Gastrocnemius medialis (tissue), 4 donors: ENCODE results near the gene RNF114. TPM values are rescaled to one million over a fixed set of nuclear protein-coding genes. Genes with fewer than 3 reads are reported as not detected.
A peak's percentile ranks its signal among the peaks of the same experiment; 100 is the strongest.

Source experiments
- ATAC-seq, 2 donors: fragments of 150-250 bp; one replicate each; pipeline ENCODE4 v1.9.1; 2016
- DNase-seq, 2 donors: peaks; one replicate each; pipeline ENCODE4 v3.0.0-alpha.2; 2019
- H3K27ac ChIP-seq, 4 donors: fragments of 200-600 bp; sonication (generic); 1 replicate in 1 of 4; 2 replicates in 3 of 4; pipeline ENCODE4 v1.5.1; 2016 to 2018; ENCODE audit warnings: mild to moderate bottlenecking in 2 of 4, moderate library complexity in 1 of 4
- H3K27me3 ChIP-seq, 3 donors: fragments of 200-600 bp; sonication (generic) in 2 of 3; 1 replicate in 1 of 3; 2 replicates in 2 of 3; pipeline versions ENCODE4 v1.5.1 to v1.6.0; 2016 to 2019; ENCODE audit warnings: mild to moderate bottlenecking in 1 of 3, moderate library complexity in 1 of 3
- H3K36me3 ChIP-seq, 2 donors: fragments of 200-600 bp; sonication (generic) in 1 of 2; one replicate each; pipeline ENCODE4 v1.5.1; 2017 to 2018
- H3K4me1 ChIP-seq, 2 donors: fragments of 200-600 bp; sonication (generic) in 1 of 2; one replicate each; pipeline ENCODE4 v1.5.1; 2016 to 2017; ENCODE audit warnings: mild to moderate bottlenecking in 2 of 2
- H3K4me3 ChIP-seq, 4 donors: fragments of 200-600 bp; sonication (generic) in 3 of 4; 1 replicate in 1 of 4; 2 replicates in 3 of 4; pipeline ENCODE4 v1.5.1; 2016 to 2019; ENCODE audit warnings: mild to moderate bottlenecking in 2 of 4
- H3K9me3 ChIP-seq, 3 donors: fragments of 200-600 bp; sonication (generic) in 2 of 3; 1 replicate in 1 of 3; 2 replicates in 2 of 3; pipeline ENCODE4 v1.5.1; 2016 to 2019
- POLR2A ChIP-seq, 2 donors: fragments of 450-650 bp; IDR thresholded peaks; one replicate each; pipeline ENCODE4 v1.6.1; 2017; ENCODE audit warnings: antibody characterized with exemption in 2 of 2, mild to moderate bottlenecking in 2 of 2, moderate library complexity in 2 of 2
- in situ Hi-C, 4 donors: fragments of 200-750 bp; cut with MboI; loops; one replicate each; pipeline versions ENCODE4 v1.15.0 to v1.8.0; 2017; ENCODE audit warnings: low sequenced_read_pairs in 4 of 4
- intact Hi-C: fragments of 100-400 bp; cut with DNase I; formaldehyde crosslinking; loops from one replicate; pipeline ENCODE4 v1.15.1; 2023; ENCODE audit warnings: low total_unique reads
- total RNA-seq, 4 donors: library from RNA; depleted of rRNA; stranded (reverse); fragments of >200 nt; gene quantifications; one replicate each; pipeline versions ENCODE4 v1.1.0 to v1.2.3, GENCODE V29; 2016
- TF ChIP-seq, protein P1 (sequence below), 5 experiments: fragments of 450-650 bp in 3 of 5; fragments of 200-600 bp in 2 of 5; sonication (generic) in 2 of 5; IDR thresholded peaks in 4 of 5; conservative IDR thresholded peaks in 1 of 5; 1 replicate in 4 of 5; 2 replicates in 1 of 5; pipeline ENCODE4 v1.5.1; 2016 to 2019; ENCODE audit warnings: antibody characterized with exemption in 5 of 5, mild to moderate bottlenecking in 3 of 5, moderate library complexity in 3 of 5

Gene RNF114
- total RNA-seq, 4 donors from 2014 or later = 133 to 216 (median 172) TPM

DNA sequence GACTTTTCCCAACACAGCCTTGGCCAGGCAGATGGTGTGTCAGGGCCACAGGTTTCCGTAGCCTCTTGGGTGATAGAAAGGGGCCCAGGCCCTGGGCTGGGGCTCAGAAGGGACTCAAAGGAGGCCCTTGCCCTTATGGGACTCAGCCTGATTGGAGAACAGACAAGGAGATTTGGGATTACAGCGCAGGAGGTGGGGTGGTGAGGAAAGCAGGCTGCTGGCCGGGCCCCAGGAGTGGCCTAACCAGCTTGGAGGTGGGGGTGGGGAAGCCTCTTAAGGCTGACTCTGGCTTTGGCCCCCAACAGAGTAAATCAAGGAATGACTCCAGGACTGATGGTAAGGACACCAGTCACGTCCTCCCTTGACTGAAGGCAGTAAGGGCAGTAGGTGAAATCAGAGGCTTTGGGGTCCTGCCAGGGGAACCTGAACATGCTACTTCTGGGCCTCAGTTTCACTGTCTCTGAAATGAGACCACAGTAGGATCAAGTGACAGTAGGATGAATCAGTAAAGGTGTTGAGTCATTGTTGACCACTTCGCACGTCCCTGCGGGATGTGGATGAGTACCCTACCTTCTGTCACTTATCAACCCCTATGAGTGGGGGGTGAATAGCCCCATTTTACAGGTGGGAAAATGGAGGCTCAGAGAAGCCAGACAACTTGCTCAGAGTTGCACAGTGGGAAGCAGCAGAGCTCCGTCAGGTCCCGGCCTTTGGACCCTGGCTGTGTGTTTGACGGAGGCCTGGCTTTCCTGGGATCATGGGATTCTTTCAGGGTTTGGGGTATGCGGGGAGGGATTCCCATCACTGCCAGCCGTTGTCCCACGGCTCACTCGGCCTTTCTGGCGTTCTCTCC is 51.0 kb downstream of the RNF114 start:
- Histone ChIP-seq H3K36me3 (no peaks in the 10 kb centered on the region), H3K4me1 (peaks cover 22 to 36% of the 10 kb centered on the region in 2 donors), H3K9me3 (no peaks in the 10 kb centered on the region), H3K27me3 (no peaks in the 10 kb centered on the region), H3K4me3 (no peak overlapping the region), H3K27ac (no peak overlapping the region)
- in situ Hi-C loops (loop anchor here in 1 of 4 donors (10.0 kb wide), 1 partner anchor 178 kb away; no protein-coding TSS in a partner anchor), intact Hi-C loops (no loop called here)
- ATAC-seq (no peak), DNase-seq (no peak)
- TF ChIP-seq, protein P1, sequence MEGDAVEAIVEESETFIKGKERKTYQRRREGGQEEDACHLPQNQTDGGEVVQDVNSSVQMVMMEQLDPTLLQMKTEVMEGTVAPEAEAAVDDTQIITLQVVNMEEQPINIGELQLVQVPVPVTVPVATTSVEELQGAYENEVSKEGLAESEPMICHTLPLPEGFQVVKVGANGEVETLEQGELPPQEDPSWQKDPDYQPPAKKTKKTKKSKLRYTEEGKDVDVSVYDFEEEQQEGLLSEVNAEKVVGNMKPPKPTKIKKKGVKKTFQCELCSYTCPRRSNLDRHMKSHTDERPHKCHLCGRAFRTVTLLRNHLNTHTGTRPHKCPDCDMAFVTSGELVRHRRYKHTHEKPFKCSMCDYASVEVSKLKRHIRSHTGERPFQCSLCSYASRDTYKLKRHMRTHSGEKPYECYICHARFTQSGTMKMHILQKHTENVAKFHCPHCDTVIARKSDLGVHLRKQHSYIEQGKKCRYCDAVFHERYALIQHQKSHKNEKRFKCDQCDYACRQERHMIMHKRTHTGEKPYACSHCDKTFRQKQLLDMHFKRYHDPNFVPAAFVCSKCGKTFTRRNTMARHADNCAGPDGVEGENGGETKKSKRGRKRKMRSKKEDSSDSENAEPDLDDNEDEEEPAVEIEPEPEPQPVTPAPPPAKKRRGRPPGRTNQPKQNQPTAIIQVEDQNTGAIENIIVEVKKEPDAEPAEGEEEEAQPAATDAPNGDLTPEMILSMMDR (IDR thresholded peaks at IDR 0.05 in 4 of 5, conservative IDR thresholded peaks at IDR 0.05 in 1 of 5) = no peak
- no peak for TF ChIP-seq POLR2A (IDR thresholded peaks at IDR 0.05)

DNA sequence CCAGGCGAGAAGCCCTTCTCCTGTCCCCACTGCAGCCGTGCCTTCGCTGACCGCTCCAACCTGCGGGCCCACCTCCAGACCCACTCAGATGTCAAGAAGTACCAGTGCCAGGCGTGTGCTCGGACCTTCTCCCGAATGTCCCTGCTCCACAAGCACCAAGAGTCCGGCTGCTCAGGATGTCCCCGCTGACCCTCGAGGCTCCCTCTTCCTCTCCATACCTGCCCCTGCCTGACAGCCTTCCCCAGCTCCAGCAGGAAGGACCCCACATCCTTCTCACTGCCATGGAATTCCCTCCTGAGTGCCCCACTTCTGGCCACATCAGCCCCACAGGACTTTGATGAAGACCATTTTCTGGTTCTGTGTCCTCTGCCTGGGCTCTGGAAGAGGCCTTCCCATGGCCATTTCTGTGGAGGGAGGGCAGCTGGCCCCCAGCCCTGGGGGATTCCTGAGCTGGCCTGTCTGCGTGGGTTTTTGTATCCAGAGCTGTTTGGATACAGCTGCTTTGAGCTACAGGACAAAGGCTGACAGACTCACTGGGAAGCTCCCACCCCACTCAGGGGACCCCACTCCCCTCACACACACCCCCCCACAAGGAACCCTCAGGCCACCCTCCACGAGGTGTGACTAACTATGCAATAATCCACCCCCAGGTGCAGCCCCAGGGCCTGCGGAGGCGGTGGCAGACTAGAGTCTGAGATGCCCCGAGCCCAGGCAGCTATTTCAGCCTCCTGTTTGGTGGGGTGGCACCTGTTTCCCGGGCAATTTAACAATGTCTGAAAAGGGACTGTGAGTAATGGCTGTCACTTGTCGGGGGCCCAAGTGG is 51.9 kb downstream of the RNF114 start:
- Histone ChIP-seq H3K4me3 (no peak overlapping the region), H3K27me3 (no peaks in the 10 kb centered on the region), H3K27ac (peak overlapping the region; percentile 18 to 72 (median 44)), H3K36me3 (no peaks in the 10 kb centered on the region), H3K9me3 (no peaks in the 10 kb centered on the region), H3K4me1 (peaks cover 19 to 32% of the 10 kb centered on the region in 2 donors)
- ATAC-seq = no peak
- intact Hi-C loops = no loop called here
- in situ Hi-C loops = loop anchor here in 1 of 4 donors (10.0 kb wide), 1 partner anchor 177 kb away; no protein-coding TSS in a partner anchor
- no peak for DNase-seq
- no peak for TF ChIP-seq POLR2A (IDR thresholded peaks at IDR 0.05)
- TF ChIP-seq, protein P1 (IDR thresholded peaks at IDR 0.05 in 4 of 5, conservative IDR thresholded peaks at IDR 0.05 in 1 of 5) = no peak

DNA sequence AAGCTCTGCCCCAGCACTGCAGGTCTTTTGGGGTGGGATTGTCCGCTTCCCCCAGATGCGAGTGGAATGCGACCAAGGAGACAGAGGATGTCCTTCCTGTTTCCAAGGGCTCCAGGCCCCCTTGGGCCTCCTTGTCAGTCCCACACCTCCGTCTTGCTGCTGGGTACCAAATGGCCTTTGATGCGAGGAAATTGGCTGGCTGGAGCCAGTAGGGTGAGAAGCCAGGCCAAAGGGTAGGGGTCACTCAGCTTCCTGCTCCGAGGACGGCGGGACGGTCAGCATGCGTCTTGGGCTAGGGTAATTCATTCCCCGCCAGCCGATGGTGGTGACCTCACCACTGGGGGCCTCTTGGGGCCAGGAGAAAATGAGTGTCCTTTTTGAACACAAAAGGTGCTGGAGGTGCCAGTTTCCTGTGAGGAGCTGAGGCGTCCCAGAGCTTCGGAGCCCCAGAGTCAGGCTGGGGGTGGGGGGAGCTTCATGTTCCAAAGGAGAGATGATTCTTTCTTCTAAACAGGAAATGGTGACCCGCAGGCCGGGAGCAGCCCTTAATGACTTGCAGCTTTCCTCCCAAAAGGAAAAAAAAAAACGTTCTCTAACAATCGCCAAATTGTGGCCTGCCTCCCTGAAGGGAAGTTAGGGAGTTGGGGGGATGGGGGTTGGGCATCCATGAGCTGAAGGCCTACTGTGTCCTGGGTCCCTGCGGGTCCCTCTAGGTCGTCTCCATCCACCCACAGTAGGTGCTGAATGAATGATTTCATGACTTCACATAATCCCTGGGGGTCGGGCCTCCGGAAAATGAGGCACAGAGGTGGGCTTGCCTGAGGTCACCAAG is 53.3 kb downstream of the RNF114 start:
- Histone ChIP-seq H3K4me3 (no peak overlapping the region), H3K36me3 (no peaks in the 10 kb centered on the region), H3K27me3 (no peaks in the 10 kb centered on the region), H3K27ac (peak overlapping the region; percentile 49 to 72 (median 64)), H3K9me3 (no peaks in the 10 kb centered on the region), H3K4me1 (peaks cover 14 to 20% of the 10 kb centered on the region in 2 donors)
- in situ Hi-C loops (loop anchor here in 2 of 4 donors (10.0 kb wide), 2 partner anchors 65 to 175 kb away; no protein-coding TSS in a partner anchor), intact Hi-C loops (no loop called here)
- TF ChIP-seq, protein P1 (IDR thresholded peaks at IDR 0.05 in 4 of 5, conservative IDR thresholded peaks at IDR 0.05 in 1 of 5) = no peak
- TF ChIP-seq POLR2A (IDR thresholded peaks at IDR 0.05) = no peak
- DNase-seq (peak in 1 of 2 donors; percentile 66), ATAC-seq (peak; percentile 52 to 57)

DNA sequence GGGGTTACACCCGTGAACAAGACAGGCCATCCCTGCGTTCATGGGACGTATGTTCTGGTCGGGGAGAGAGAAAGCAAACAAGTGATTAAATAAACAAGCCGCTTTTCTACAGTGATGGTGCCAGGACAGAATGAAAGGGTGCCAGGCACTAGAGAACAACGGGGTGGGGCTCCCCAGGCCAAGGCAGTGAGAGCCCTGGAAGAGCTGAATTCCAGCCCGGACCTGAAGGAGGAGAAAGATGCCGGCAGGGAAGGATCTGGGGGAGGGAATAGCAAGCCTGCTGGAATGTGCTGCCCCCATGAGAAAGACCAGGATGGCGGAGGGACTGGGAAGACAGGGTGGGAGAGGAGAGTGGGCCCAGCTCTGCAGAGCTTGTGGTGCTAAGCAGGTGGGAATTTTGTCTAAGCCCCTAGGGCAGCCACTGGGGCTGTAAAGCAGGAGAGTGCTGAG is 54.1 kb downstream of the RNF114 start:
- TF ChIP-seq POLR2A (IDR thresholded peaks at IDR 0.05) = no peak
- TF ChIP-seq, protein P1 (IDR thresholded peaks at IDR 0.05 in 4 of 5, conservative IDR thresholded peaks at IDR 0.05 in 1 of 5) = no peak
- DNase-seq (no peak), ATAC-seq (no peak)
- H3K4me3 ChIP-seq = no peak overlapping the region
- in situ Hi-C loops (loop anchor here in 1 of 4 donors (10.0 kb wide), 1 partner anchor 65 kb away; no protein-coding TSS in a partner anchor), intact Hi-C loops (no loop called here)
- H3K27me3 ChIP-seq = no peaks in the 10 kb centered on the region
- peak overlapping the region; percentile 49 to 72 (median 64) for H3K27ac ChIP-seq
- no peaks in the 10 kb centered on the region for H3K9me3 ChIP-seq
- H3K4me1 ChIP-seq = peaks cover 12 to 14% of the 10 kb centered on the region in 2 donors
- H3K36me3 ChIP-seq = no peaks in the 10 kb centered on the region
